Dendritic cell treated with granulocyte-macrophage colony-stimulating factor and Interleukin-4, amounts not matched to agents 40 ng/mL and 50 ng/mL, for 4 days (primary cell): ENCODE results near the gene MICAL3.

ENCODE experiments used
- H3K27ac Mint-ChIP-seq: one replicate; pipeline ENCODE4 v1.8.0; 2022; ENCODE audit warnings: mild to moderate bottlenecking, mixed read lengths
- H3K27me3 Mint-ChIP-seq: one replicate; pipeline ENCODE4 v1.8.0; 2022; ENCODE audit warnings: mild to moderate bottlenecking, mixed read lengths
- H3K36me3 Mint-ChIP-seq: one replicate; pipeline ENCODE4 v1.8.0; 2022; ENCODE audit warnings: low read depth, mixed read lengths
- H3K4me1 Mint-ChIP-seq: one replicate; pipeline ENCODE4 v1.8.0; 2022; ENCODE audit warnings: low read depth, mixed read lengths
- H3K4me3 Mint-ChIP-seq: one replicate; pipeline ENCODE4 v1.8.0; 2022; ENCODE audit warnings: mild to moderate bottlenecking, moderate library complexity, mixed read lengths
- H3K9me3 Mint-ChIP-seq: one replicate; pipeline ENCODE4 v1.8.0; 2022; ENCODE audit warnings: mixed read lengths
- intact Hi-C: fragments of 100-400 bp; cut with micrococcal nuclease; formaldehyde crosslinking; loops from one replicate; pipeline ENCODE4 v1.15.0; 2022

The MICAL3 gene

GRCh38 chr22:17973217-17973616 lies 51.1 kb downstream of the MICAL3 start:
- Mint-ChIP-seq H3K36me3 (no peaks in the 10 kb centered on the region), H3K27me3 (no peaks in the 10 kb centered on the region), H3K4me3 (no peak overlapping the region), H3K4me1 (no peaks in the 10 kb centered on the region), H3K27ac (no peak overlapping the region), H3K9me3 (no peaks in the 10 kb centered on the region)
- intact Hi-C loops: no loop called here

- intact Hi-C loops: no loop called here
- H3K27ac Mint-ChIP-seq: no peak overlapping the region
- H3K4me3 Mint-ChIP-seq: no peak overlapping the region
- no peaks in the 10 kb centered on the region for H3K9me3 Mint-ChIP-seq
- no peaks in the 10 kb centered on the region for H3K27me3 Mint-ChIP-seq
- no peaks in the 10 kb centered on the region for H3K4me1 Mint-ChIP-seq
- no peaks in the 10 kb centered on the region for H3K36me3 Mint-ChIP-seq
These were observed 51.8 kb downstream of the MICAL3 start for GRCh38 chr22:17972385-17973191.

GRCh38 chr22:17971711-17972110 lies 52.6 kb downstream of the MICAL3 start:
- no peaks in the 10 kb centered on the region for H3K36me3 Mint-ChIP-seq
- no peaks in the 10 kb centered on the region for H3K4me1 Mint-ChIP-seq
- intact Hi-C loops: no loop called here
- no peaks in the 10 kb centered on the region for H3K9me3 Mint-ChIP-seq
- no peak overlapping the region for H3K27ac Mint-ChIP-seq
- no peak overlapping the region for H3K4me3 Mint-ChIP-seq
- H3K27me3 Mint-ChIP-seq: no peaks in the 10 kb centered on the region

GRCh38 chr22:17970201-17970708 lies 54.1 kb downstream of the MICAL3 start:
- Mint-ChIP-seq H3K4me1 (no peaks in the 10 kb centered on the region), H3K9me3 (no peaks in the 10 kb centered on the region), H3K4me3 (no peak overlapping the region), H3K27ac (no peak overlapping the region), H3K27me3 (no peaks in the 10 kb centered on the region), H3K36me3 (no peaks in the 10 kb centered on the region)
- intact Hi-C loops: no loop called here

- Mint-ChIP-seq H3K27ac (no peak overlapping the region), H3K4me3 (no peak overlapping the region), H3K36me3 (no peaks in the 10 kb centered on the region), H3K27me3 (no peaks in the 10 kb centered on the region), H3K9me3 (no peaks in the 10 kb centered on the region), H3K4me1 (no peaks in the 10 kb centered on the region)
- intact Hi-C loops: no loop called here
These were observed 54.7 kb downstream of the MICAL3 start for GRCh38 chr22:17969701-17970113.

- no peak overlapping the region for H3K4me3 Mint-ChIP-seq
- no peaks in the 10 kb centered on the region for H3K9me3 Mint-ChIP-seq
- intact Hi-C loops: no loop called here
- no peaks in the 10 kb centered on the region for H3K27me3 Mint-ChIP-seq
- H3K36me3 Mint-ChIP-seq: no peaks in the 10 kb centered on the region
- H3K4me1 Mint-ChIP-seq: no peaks in the 10 kb centered on the region
- no peak overlapping the region for H3K27ac Mint-ChIP-seq
These were observed 56.2 kb downstream of the MICAL3 start for GRCh38 chr22:17968126-17968525.

- H3K36me3 Mint-ChIP-seq: no peaks in the 10 kb centered on the region
- H3K9me3 Mint-ChIP-seq: no peaks in the 10 kb centered on the region
- H3K27ac Mint-ChIP-seq: no peak overlapping the region
- intact Hi-C loops: no loop called here
- H3K27me3 Mint-ChIP-seq: no peaks in the 10 kb centered on the region
- no peaks in the 10 kb centered on the region for H3K4me1 Mint-ChIP-seq
- no peak overlapping the region for H3K4me3 Mint-ChIP-seq
These were observed 58.0 kb downstream of the MICAL3 start for GRCh38 chr22:17966403-17966717.

GRCh38 chr22:17965538-17966402 lies 58.6 kb downstream of the MICAL3 start:
- intact Hi-C loops: no loop called here
- Mint-ChIP-seq H3K4me3 (no peak overlapping the region), H3K27me3 (no peaks in the 10 kb centered on the region), H3K36me3 (no peaks in the 10 kb centered on the region), H3K4me1 (no peaks in the 10 kb centered on the region), H3K27ac (no peak overlapping the region), H3K9me3 (no peaks in the 10 kb centered on the region)

- intact Hi-C loops: no loop called here
- H3K4me3 Mint-ChIP-seq: no peak overlapping the region
These were observed 59.7 kb downstream of the MICAL3 start for GRCh38 chr22:17964643-17965042.

GRCh38 chr22:17964156-17964555 lies 60.2 kb downstream of the MICAL3 start:
- no peaks in the 10 kb centered on the region for H3K9me3 Mint-ChIP-seq
- H3K4me1 Mint-ChIP-seq: no peaks in the 10 kb centered on the region
- H3K36me3 Mint-ChIP-seq: no peaks in the 10 kb centered on the region
- intact Hi-C loops: no loop called here
- H3K27me3 Mint-ChIP-seq: no peaks in the 10 kb centered on the region
- H3K27ac Mint-ChIP-seq: no peak overlapping the region
- H3K4me3 Mint-ChIP-seq: no peak overlapping the region

More at GRCh38 chr22:17964643-17965042, 59.7 kb downstream of the MICAL3 start:
- Mint-ChIP-seq H3K27ac (no peak overlapping the region), H3K27me3 (no peaks in the 10 kb centered on the region), H3K4me1 (no peaks in the 10 kb centered on the region), H3K9me3 (no peaks in the 10 kb centered on the region), H3K36me3 (no peaks in the 10 kb centered on the region)

GRCh38 chr22:17963015-17963414 lies 61.3 kb downstream of the MICAL3 start:
- intact Hi-C loops: no loop called here
- Mint-ChIP-seq H3K36me3 (no peaks in the 10 kb centered on the region), H3K9me3 (no peaks in the 10 kb centered on the region), H3K4me3 (no peak overlapping the region), H3K27me3 (no peaks in the 10 kb centered on the region), H3K4me1 (no peaks in the 10 kb centered on the region), H3K27ac (no peak overlapping the region)

GRCh38 chr22:17962168-17962567 lies 62.2 kb downstream of the MICAL3 start:
- intact Hi-C loops: no loop called here
- no peak overlapping the region for H3K27ac Mint-ChIP-seq
- no peaks in the 10 kb centered on the region for H3K9me3 Mint-ChIP-seq
- no peaks in the 10 kb centered on the region for H3K4me1 Mint-ChIP-seq
- no peaks in the 10 kb centered on the region for H3K36me3 Mint-ChIP-seq
- H3K27me3 Mint-ChIP-seq: no peaks in the 10 kb centered on the region
- no peak overlapping the region for H3K4me3 Mint-ChIP-seq

GRCh38 chr22:17961446-17961729 lies 63.0 kb downstream of the MICAL3 start:
- Mint-ChIP-seq H3K36me3 (no peaks in the 10 kb centered on the region), H3K27me3 (no peaks in the 10 kb centered on the region), H3K4me1 (no peaks in the 10 kb centered on the region), H3K4me3 (no peak overlapping the region), H3K27ac (no peak overlapping the region), H3K9me3 (no peaks in the 10 kb centered on the region)
- intact Hi-C loops: no loop called here

- Mint-ChIP-seq H3K4me1 (no peaks in the 10 kb centered on the region), H3K4me3 (no peak overlapping the region), H3K36me3 (no peaks in the 10 kb centered on the region), H3K27me3 (no peaks in the 10 kb centered on the region), H3K9me3 (no peaks in the 10 kb centered on the region), H3K27ac (no peak overlapping the region)
- intact Hi-C loops: no loop called here
These were observed 63.5 kb downstream of the MICAL3 start for GRCh38 chr22:17960695-17961445.
